ENCODE results near the gene ITPK1. TPM values are rescaled to one million over a fixed set of nuclear protein-coding genes. Genes with fewer than 3 reads are reported as not detected.

Gene ITPK1
- total RNA-seq, 1 experiment from 2014 or later = 60.1 TPM

- H3K27ac Mint-ChIP-seq (ENCODE audit: unreplicated experiment) = peak overlapping the region; percentile 53
- POLR2A ChIA-PET = no interaction called here
- intact Hi-C loops (cut with micrococcal nuclease; ENCODE audit: unreplicated experiment) = loop anchor here (10.0 kb wide), 1 partner anchor 70 kb away; no protein-coding TSS in a partner anchor
- Histone ChIP-seq H3K4me1 (peaks cover 49% of the 10 kb centered on the region), H3K27me3 (replicated peaks; ENCODE audit: control insufficient read depth, insufficient read depth, low read length) (no peaks in the 10 kb centered on the region), H3K9me3 (no peaks in the 10 kb centered on the region), H3K4me3 (ENCODE audit: low read depth, low read length) (no peak overlapping the region), H3K36me3 (ENCODE audit: control insufficient read depth, insufficient read depth, low read length) (no peaks in the 10 kb centered on the region; the same call in 1 of the 2 replicates)
- DNase-seq = no peak
- H3K36me3 Mint-ChIP-seq (ENCODE audit: insufficient read depth, unreplicated experiment) = no peaks in the 10 kb centered on the region
- TF ChIP-seq CTCF (IDR thresholded peaks at IDR 0.05; ENCODE audit: insufficient read depth in 1 of 2, low read depth in 1 of 2, low read length in 1 of 2, severe bottlenecking in 1 of 2, unreplicated experiment in 1 of 2) = no peak
- CTCF ChIA-PET = interaction anchor here (0.7 to 1.2 kb wide), 2 partner anchors 9 to 79 kb away, joined by 3 read pairs; no protein-coding TSS in a partner anchor
- no TSS peak for BruUV-seq (replicated peaks)
- H3K4me3 Mint-ChIP-seq (ENCODE audit: unreplicated experiment) = no peak overlapping the region
- H3K4me1 Mint-ChIP-seq (ENCODE audit: low read depth, unreplicated experiment) = peaks cover 42% of the 10 kb centered on the region
- no peaks in the 10 kb centered on the region for H3K27me3 Mint-ChIP-seq (ENCODE audit: insufficient read depth, unreplicated experiment)
- H3K9me3 Mint-ChIP-seq (ENCODE audit: unreplicated experiment) = no peaks in the 10 kb centered on the region
Observed at GRCh38 chr14:93034671-93034994, 81.1 kb downstream of the ITPK1 start.

GRCh38 chr14:93033983-93034670 is 81.6 kb downstream of the ITPK1 start:
- intact Hi-C loops (cut with micrococcal nuclease; ENCODE audit: unreplicated experiment) = loop anchor here (10.0 kb wide), 1 partner anchor 69 kb away; no protein-coding TSS in a partner anchor
- no peaks in the 10 kb centered on the region for H3K9me3 Mint-ChIP-seq (ENCODE audit: unreplicated experiment)

More at GRCh38 chr14:93033983-93034670, 81.6 kb downstream of the ITPK1 start:
- Mint-ChIP-seq H3K27ac (ENCODE audit: unreplicated experiment) (peak overlapping the region; percentile 39), H3K4me1 (ENCODE audit: low read depth, unreplicated experiment) (peaks cover 39% of the 10 kb centered on the region), H3K36me3 (ENCODE audit: insufficient read depth, unreplicated experiment) (no peaks in the 10 kb centered on the region), H3K4me3 (ENCODE audit: unreplicated experiment) (no peak overlapping the region), H3K27me3 (ENCODE audit: insufficient read depth, unreplicated experiment) (no peaks in the 10 kb centered on the region)
- H3K4me3 ChIP-seq (ENCODE audit: low read depth, low read length) = no peak overlapping the region
- H3K36me3 ChIP-seq (ENCODE audit: control insufficient read depth, insufficient read depth, low read length) = no peaks in the 10 kb centered on the region; the same call in 1 of the 2 replicates
- no peaks in the 10 kb centered on the region for H3K9me3 ChIP-seq
- H3K4me1 ChIP-seq = peaks cover 47% of the 10 kb centered on the region
- TF ChIP-seq CTCF (IDR thresholded peaks at IDR 0.05; ENCODE audit: insufficient read depth in 1 of 2, low read depth in 1 of 2, low read length in 1 of 2, severe bottlenecking in 1 of 2, unreplicated experiment in 1 of 2) = peak in 1 of 2 experiments; percentile 51
- CTCF ChIA-PET = interaction anchor here (0.5 to 1.2 kb wide), 3 partner anchors 17 to 79 kb away, joined by 3 to 4 read pairs (median 3); no protein-coding TSS in a partner anchor
- POLR2A ChIA-PET = no interaction called here
- no TSS peak for BruUV-seq (replicated peaks)
- no peaks in the 10 kb centered on the region for H3K27me3 ChIP-seq (replicated peaks; ENCODE audit: control insufficient read depth, insufficient read depth, low read length)
- DNase-seq = peak in 1 of 2 experiments; percentile 34
